HG02759 (cell line): Measurements from ENCODE around the gene CDT1.
A peak's percentile ranks its signal among the peaks of the same experiment; 100 is the strongest.
"Not testable (repeated sequence)": the region's sequence is repeated elsewhere in the genome, so short reads cannot be mapped to it uniquely, and the experiment has no call there.

Experiments
- ATAC-seq: cut with Tn5 transposase; IDR thresholded peaks from one replicate; pipeline ENCODE4 v1.9.1; 2021; ENCODE audit warnings: mild to moderate bottlenecking, moderate library complexity; ENCODE audit not compliant: unreplicated experiment

Gene CDT1

GRCh38 chr16:88782454-88783390 lies 20.9 kb upstream of the CDT1 start:
- ATAC-seq, result no peak

DNA sequence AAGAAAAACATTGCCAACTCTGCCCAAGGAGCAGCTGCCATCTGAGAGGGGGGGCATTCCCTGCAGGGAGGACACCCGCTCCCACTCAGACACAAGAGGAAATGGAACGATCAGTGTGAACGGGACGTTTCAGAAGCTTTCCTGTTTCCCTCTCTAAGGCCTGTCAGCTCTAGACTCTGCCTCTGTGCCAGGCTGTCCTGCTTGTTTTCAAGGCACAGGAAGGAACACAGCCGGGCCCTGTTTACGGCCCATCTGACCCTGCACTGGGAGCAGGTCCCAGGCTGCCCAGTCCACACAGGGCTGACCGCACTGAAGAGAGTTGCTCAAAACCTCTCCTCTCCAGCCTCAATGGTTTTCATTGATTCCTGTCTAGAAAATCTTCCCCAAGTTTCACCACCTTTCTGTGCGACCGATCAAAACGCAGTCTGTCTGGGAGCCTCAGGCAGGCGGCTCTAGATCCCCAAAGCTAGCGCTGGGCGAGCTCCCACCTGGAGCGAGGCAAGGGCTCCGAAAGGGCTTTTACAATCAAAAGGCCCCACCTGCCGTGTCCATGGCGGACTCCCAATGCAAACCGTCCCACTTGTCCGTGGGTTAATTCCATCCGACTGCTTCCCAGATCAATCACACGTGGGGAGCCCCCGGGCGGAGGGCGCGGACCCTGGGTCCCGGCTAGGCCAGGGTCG lies 20.1 kb upstream of the CDT1 start:
- no peak for ATAC-seq

- peak; percentile 36 for ATAC-seq
These were observed 19.3 kb upstream of the CDT1 start for GRCh38 chr16:88784074-88784855.

GRCh38 chr16:88784856-88785105 lies 18.8 kb upstream of the CDT1 start:
- peak; percentile 33 for ATAC-seq

- ATAC-seq, result peak; percentile 37
These were observed 18.3 kb upstream of the CDT1 start, which contains the start of gene PIEZO1 for GRCh38 chr16:88785106-88785924. PIEZO1 (minus strand) TSS chr16:88785220; CDS start chr16:88784964, 256 bp downstream.

GRCh38 chr16:88787579-88788314 lies 15.8 kb upstream of the CDT1 start:
- no peak for ATAC-seq

GRCh38 chr16:88788749-88789148 lies 14.8 kb upstream of the CDT1 start:
- ATAC-seq, result not testable (repeated sequence)

- no peak for ATAC-seq
These were observed 14.0 kb upstream of the CDT1 start for GRCh38 chr16:88789594-88789993.

DNA sequence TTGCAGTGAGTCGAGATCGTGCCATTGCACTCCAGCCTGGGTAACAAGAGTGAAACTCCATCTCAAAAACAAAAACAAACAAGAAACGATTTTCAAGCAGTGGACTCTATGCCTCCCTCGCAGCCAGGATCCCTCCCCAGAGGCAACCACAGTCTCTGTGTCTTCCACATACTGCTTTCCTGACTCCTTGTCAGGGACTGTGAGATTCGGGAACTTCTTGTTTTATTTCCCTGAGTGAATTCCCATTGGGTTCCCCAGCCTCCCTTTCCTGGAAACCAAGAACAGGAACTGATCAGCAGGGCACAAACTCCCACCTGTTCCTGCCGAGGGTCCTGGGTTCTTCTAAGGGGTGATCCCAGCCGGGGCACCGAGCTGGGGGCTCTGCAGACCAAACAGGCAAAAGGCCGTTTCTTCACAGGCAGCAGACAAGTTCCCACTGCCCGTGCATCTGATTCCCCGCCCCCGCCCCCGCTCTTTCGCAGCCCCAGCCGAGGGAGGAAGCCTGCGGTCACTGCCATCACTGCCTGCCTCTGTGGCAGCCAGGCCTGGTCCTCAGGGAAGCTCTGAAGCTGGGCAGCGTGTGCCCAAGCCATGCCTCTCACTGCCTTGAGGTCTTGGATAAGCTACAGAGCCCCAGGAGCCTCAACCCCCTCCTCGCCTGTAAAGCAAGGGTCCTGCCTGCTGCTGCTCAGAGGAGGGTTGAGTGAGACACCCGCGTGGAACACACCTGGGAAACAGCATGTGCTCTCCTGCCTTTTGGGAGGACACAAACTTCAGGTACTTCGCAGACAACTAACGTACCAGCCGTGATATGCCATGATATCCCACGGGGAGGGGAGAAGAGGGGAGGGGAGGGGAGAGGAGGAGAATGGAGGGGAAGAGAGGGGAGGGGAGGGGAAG lies 13.0 kb upstream of the CDT1 start:
- ATAC-seq, result no peak

GRCh38 chr16:88792078-88792550 lies 11.5 kb upstream of the CDT1 start:
- ATAC-seq, result no peak

DNA sequence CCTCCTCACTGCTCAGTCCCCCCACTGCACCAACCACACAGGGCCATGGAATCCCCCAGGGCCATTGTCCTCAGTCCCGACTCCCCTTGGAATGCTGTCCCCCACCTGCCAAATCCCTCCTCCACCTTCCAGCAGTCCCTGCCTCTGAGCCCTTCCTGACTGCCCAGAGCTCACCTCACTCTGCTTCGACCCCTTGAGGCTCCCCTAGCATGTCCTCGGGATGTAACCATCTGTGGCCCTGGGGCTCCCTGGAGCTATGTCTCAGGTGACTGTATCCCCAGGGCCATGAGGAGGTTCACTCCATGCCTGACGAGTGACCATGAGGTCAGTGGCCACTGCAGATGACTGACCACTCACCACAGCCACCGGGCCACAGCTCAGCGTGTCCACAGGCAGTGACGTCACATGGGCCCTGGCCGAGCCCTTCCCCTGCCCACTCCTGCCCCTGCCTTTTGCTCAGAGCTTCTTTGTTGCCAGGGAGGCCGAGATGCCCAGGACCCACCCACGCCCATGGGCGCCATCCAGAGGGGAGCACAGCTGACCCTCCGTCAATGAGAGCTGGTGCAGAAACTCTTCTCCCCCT lies 10.8 kb upstream of the CDT1 start:
- no peak for ATAC-seq

DNA sequence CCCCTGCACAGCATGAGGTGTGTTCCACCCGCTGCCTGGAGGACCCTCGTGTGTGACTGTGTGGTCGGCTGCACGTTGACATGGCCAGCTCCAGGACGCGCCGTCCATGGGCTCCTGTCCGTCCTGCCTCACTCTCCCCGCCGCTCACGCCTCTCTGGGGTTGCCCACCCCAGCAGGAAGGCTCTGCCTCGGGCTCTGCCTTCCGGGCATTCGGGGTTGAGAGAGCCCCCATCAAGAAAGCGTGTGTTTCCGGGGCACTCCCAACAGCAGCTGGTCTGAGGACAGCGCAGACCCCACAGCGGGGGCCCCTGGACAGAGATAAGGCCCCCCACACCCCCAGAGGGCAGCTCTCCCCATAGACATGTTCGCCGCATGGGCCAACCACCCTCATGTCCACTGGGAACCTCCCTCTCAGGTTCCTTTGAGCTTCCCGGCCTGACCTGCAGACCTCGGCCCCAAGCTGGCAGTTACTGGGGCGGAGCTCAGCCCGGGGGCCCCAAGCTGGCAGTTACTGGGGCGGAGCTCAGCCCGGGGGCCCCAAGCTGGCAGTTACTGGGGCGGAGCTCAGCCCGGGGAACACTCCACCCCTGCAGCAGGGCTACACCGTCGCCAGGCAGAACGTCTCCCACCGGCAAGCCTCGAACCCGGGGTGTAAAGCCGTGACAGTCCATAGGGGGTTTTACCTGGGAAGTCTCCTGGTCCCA lies 10.2 kb upstream of the CDT1 start:
- no peak for ATAC-seq

GRCh38 chr16:88796278-88796677 lies 7.3 kb upstream of the CDT1 start:
- no peak for ATAC-seq

DNA sequence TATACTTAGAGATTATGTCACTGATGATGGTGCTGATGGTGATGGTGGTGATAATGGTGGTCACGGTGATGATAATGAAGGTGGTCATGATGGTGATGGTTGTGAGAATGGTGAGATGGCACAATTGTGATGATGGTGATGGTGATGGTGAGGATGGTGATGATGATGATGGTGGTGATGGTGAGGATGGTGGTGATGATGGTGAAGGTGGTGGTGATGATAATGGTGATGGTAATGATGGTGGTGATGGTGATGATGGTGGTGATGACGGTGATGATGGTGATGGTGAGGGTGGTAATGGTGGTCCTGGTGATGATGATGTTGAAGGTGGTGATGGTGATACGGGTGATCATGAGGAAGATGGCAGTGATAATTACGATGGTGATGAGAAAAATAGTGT lies 5.5 kb upstream of the CDT1 start:
- no peak for ATAC-seq

DNA sequence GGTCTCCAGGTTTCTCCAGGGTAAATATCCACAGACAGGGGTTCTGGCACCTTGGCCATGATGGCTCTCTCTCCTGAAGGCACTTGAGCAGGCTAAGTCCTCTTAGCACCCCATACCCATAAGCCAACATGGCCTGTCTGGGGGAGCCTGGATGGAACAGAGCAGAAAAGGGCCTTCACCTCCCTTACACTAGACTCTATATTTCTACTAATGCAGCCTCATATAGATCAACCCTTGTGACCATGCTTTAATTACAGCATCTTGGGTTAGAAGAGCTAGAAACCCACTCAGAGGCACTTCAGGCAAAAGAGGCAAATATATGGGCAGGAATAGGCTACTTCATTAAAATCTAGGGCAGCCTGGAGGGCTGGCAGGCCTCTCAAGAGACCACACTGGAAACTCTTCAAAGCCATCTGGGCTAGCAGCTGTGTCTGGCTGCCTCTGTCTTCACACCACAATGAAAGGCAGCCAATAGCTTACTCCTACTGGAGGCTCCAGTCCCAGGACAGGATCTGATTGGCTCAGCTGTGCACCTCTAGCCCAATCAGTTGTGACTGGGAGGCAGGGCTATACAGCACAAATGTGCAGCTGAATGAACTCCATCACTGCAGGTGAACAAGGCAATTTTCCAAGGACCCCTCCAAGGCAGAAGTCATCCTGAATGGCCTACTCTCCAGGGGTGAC lies 4.7 kb upstream of the CDT1 start:
- ATAC-seq, result no peak

DNA sequence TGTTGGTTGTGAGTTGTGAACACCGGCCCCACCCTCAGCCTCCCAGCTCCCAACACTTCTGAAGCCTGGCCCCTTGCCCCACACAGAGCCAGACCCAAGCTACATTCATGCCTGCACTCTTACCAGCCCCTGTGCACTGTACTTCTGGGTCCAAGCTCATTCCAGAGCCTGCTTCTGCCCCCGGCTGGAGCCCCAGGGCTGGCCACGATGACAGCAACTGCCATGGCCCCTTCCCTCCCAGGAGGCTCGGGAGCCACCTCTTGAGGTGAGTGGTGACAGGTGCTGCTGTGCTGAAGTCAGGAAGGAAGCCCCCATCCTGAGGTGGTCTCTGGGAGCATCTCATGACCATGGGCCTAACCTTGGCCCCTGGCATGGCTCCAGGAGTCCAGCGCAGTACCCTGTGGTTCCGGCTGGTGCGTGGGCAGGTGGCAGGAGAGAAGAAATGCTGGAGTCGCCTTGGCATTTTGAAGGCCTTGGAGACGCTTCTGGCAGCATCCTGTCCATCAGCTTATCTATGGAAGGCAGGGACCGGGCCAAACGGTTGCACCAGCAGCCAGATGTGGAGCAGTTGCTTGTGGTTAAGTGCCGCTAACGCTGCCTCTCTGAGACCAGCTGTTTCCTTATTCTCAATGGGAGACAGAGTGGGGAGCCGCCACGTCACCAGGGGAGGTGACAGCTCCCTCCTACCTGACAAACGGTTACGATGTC lies 3.9 kb upstream of the CDT1 start:
- ATAC-seq, result no peak

- ATAC-seq, result no peak
These were observed 3.4 kb upstream of the CDT1 start for GRCh38 chr16:88800277-88800592.
